Tibial nerve (tissue), 4 donors: Measurements from ENCODE around the gene WSCD2.

Experiments used
- EP300 ChIP-seq, 2 donors: sonication (generic); formaldehyde crosslinking; IDR thresholded peaks; one replicate each; pipeline ENCODE4 v1.6.1; 2017; ENCODE audit warnings: antibody characterized with exemption in 2 of 2, mild to moderate bottlenecking in 1 of 2
- POLR2A ChIP-seq, 2 donors: fragments of 450-650 bp; IDR thresholded peaks; one replicate each; pipeline ENCODE4 v1.6.1; 2017; ENCODE audit warnings: antibody characterized with exemption in 2 of 2, mild to moderate bottlenecking in 2 of 2, moderate library complexity in 2 of 2
- TF ChIP-seq, protein P1 (sequence below), 5 experiments: fragments of 200-600 bp in 3 of 5; fragments of 450-650 bp in 2 of 5; sonication (generic) in 3 of 5; IDR thresholded peaks; one replicate each; pipeline ENCODE4 v1.5.1; 2016 to 2019; ENCODE audit warnings: antibody characterized with exemption in 5 of 5, mild to moderate bottlenecking in 3 of 5, moderate library complexity in 2 of 5

DNA sequence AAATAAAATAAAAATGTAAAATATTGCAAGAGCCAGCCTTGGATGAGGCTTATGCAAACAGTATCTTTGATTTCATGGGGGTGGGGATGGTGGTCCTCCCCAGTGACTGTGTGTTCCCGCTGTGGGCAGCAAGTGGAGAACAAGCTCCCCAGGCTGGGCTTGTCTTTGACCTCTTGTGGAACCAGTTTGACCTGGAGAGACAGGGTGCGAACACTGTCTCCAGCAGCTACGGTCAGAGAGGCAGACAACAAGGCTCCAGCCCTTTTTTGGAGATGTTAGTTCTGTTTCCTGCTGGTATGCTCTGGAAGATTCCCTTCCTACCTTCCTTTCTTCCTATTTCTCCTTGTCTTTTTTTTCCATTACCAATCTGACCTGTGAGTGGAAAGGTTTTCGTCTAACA lies 21.8 kb upstream of the WSCD2 start:
- TF ChIP-seq, protein P1, sequence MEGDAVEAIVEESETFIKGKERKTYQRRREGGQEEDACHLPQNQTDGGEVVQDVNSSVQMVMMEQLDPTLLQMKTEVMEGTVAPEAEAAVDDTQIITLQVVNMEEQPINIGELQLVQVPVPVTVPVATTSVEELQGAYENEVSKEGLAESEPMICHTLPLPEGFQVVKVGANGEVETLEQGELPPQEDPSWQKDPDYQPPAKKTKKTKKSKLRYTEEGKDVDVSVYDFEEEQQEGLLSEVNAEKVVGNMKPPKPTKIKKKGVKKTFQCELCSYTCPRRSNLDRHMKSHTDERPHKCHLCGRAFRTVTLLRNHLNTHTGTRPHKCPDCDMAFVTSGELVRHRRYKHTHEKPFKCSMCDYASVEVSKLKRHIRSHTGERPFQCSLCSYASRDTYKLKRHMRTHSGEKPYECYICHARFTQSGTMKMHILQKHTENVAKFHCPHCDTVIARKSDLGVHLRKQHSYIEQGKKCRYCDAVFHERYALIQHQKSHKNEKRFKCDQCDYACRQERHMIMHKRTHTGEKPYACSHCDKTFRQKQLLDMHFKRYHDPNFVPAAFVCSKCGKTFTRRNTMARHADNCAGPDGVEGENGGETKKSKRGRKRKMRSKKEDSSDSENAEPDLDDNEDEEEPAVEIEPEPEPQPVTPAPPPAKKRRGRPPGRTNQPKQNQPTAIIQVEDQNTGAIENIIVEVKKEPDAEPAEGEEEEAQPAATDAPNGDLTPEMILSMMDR (IDR thresholded peaks at IDR 0.05), result no peak
- no peak for TF ChIP-seq POLR2A (IDR thresholded peaks at IDR 0.05)
- TF ChIP-seq EP300 (IDR thresholded peaks at IDR 0.05), result no peak
